Kidney (tissue), 14 donors: Measurements from ENCODE around the gene RHOC. TPM values are rescaled to one million over a fixed set of nuclear protein-coding genes. Genes with fewer than 3 reads are reported as not detected.
"Not testable (repeated sequence)": the region's sequence is repeated elsewhere in the genome, so short reads cannot be mapped to it uniquely, and the experiment has no call there.

Source experiments
- DNase-seq, 5 donors: peaks; one replicate each; pipeline ENCODE4 v3.0.0-alpha.2; 2013 to 2020
- FAIRE-seq: peaks from 2 replicates; lab custom pipeline; 2012; peaks lifted over from hg19 to GRCh38; lab: Jason Lieb, UNC
- H3K27ac ChIP-seq, 2 donors: one replicate each; pipeline ENCODE4 v1.7.0; 2013; ENCODE audit warnings: low read depth in 2 of 2, low read length in 2 of 2, inconsistent platforms in 1 of 2
- H3K27me3 ChIP-seq: one replicate; pipeline ENCODE4 v1.7.1; 2013; ENCODE audit warnings: low read length, inconsistent platforms; ENCODE audit not compliant: control insufficient read depth, insufficient read depth
- H3K36me3 ChIP-seq, 3 donors: one replicate each; pipeline versions ENCODE4 v1.7.0 to v1.7.1; 2013; ENCODE audit warnings: low read length in 3 of 3, control low read depth in 1 of 3, inconsistent platforms in 1 of 3; ENCODE audit not compliant: insufficient read depth in 3 of 3, control insufficient read depth in 2 of 3
- H3K4me1 ChIP-seq, 3 donors: one replicate each; pipeline versions ENCODE4 v1.7.0 to v1.7.1; 2013; ENCODE audit warnings: low read length in 3 of 3, inconsistent platforms in 1 of 3, low read depth in 1 of 3; ENCODE audit not compliant: control insufficient read depth in 2 of 3, insufficient read depth in 2 of 3
- H3K4me3 ChIP-seq, 3 donors: one replicate each; pipeline versions ENCODE4 v1.7.0 to v1.8.1; 2013; ENCODE audit warnings: low read length in 3 of 3, control low read depth in 1 of 3, inconsistent platforms in 1 of 3
- H3K9ac ChIP-seq, 3 donors: one replicate each; pipeline versions ENCODE4 v1.7.0 to v1.7.1; 2013; ENCODE audit warnings: low read length in 3 of 3, control low read depth in 1 of 3, inconsistent platforms in 1 of 3
- H3K9me3 ChIP-seq, 3 donors: one replicate each; pipeline versions ENCODE4 v1.7.0 to v1.7.1; 2013; ENCODE audit warnings: low read length in 3 of 3, control low read depth in 1 of 3, inconsistent platforms in 1 of 3; ENCODE audit not compliant: control insufficient read depth in 2 of 3, insufficient read depth in 1 of 3
- intact Hi-C: fragments of 100-400 bp; cut with DNase I; formaldehyde crosslinking; loops from one replicate; pipeline ENCODE4 v1.11.1; 2022
- polyA plus RNA-seq: library from polyadenylated mRNA; stranded (reverse); fragments of 350-450 nt; fragmentation: Illumina TruSeq; extraction: RNeasy Lipid Tissue Mini Kit (QIAGEN cat#74804); gene quantifications from one replicate; pipeline ENCODE4 v1.2.3, GENCODE V29; 2014; ENCODE audit warnings: low read depth, low replicate concordance; ENCODE audit not compliant: insufficient read depth
- total RNA-seq: library from RNA; stranded (reverse); fragmentation: NEBNext Ultra II Directional; extraction: Animal tissue kit (Norgen Biotek cat#: 25700); gene quantifications from one replicate; pipeline ENCODE4 v1.2.1, GENCODE V29; 2021
- TF ChIP-seq, protein P1 (sequence below): IDR thresholded peaks from 3 replicates; pipeline ENCODE4 v1.5.1; 2012; ENCODE audit warnings: mild to moderate bottlenecking, moderate library complexity, borderline replicate concordance; ENCODE audit not compliant: insufficient read depth; ENCODE audit errors: extremely low read depth
- donor health status: control.
- donor health status: control.
- donor health status: control.
- donor health status: control.
- donor health status: control.
- donor health status: DM: yes; HTN: yes; CAD: no.
- donor health status: Normal renal cell carcinoma (clear cell type).

The RHOC gene
- total and polyA plus RNA-seq, 2 donors from 2014 or later: 270 to 501 TPM

GRCh38 chr1:112737573-112737972, 30.6 kb upstream of the RHOC start:
- no peak overlapping the region for H3K27ac ChIP-seq
- no peaks in the 10 kb centered on the region for H3K9me3 ChIP-seq
- H3K9ac ChIP-seq: no peak overlapping the region
- no peaks in the 10 kb centered on the region for H3K36me3 ChIP-seq
- no peak overlapping the region for H3K4me3 ChIP-seq
- DNase-seq: peak in 1 of 5 donors; percentile 7
- no peaks in the 10 kb centered on the region for H3K4me1 ChIP-seq
- FAIRE-seq: no peak
- intact Hi-C loops: loop anchor here (10.0 kb wide), 1 partner anchor 57 kb away; no protein-coding TSS in a partner anchor
- TF ChIP-seq, protein P1, sequence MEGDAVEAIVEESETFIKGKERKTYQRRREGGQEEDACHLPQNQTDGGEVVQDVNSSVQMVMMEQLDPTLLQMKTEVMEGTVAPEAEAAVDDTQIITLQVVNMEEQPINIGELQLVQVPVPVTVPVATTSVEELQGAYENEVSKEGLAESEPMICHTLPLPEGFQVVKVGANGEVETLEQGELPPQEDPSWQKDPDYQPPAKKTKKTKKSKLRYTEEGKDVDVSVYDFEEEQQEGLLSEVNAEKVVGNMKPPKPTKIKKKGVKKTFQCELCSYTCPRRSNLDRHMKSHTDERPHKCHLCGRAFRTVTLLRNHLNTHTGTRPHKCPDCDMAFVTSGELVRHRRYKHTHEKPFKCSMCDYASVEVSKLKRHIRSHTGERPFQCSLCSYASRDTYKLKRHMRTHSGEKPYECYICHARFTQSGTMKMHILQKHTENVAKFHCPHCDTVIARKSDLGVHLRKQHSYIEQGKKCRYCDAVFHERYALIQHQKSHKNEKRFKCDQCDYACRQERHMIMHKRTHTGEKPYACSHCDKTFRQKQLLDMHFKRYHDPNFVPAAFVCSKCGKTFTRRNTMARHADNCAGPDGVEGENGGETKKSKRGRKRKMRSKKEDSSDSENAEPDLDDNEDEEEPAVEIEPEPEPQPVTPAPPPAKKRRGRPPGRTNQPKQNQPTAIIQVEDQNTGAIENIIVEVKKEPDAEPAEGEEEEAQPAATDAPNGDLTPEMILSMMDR: no peak
- no peaks in the 10 kb centered on the region for H3K27me3 ChIP-seq

- DNase-seq (peak in 1 of 5 donors; percentile 0), FAIRE-seq (no peak)
- Histone ChIP-seq H3K9me3 (no peaks in the 10 kb centered on the region), H3K27me3 (no peaks in the 10 kb centered on the region), H3K27ac (no peak overlapping the region), H3K9ac (no peak overlapping the region), H3K4me1 (no peaks in the 10 kb centered on the region), H3K4me3 (no peak overlapping the region), H3K36me3 (no peaks in the 10 kb centered on the region)
- intact Hi-C loops: loop anchor here (10.0 kb wide), 1 partner anchor 59 kb away; no protein-coding TSS in a partner anchor
- TF ChIP-seq, protein P1: no peak
Observed at GRCh38 chr1:112735752-112736151, 28.8 kb upstream of the RHOC start.

DNA sequence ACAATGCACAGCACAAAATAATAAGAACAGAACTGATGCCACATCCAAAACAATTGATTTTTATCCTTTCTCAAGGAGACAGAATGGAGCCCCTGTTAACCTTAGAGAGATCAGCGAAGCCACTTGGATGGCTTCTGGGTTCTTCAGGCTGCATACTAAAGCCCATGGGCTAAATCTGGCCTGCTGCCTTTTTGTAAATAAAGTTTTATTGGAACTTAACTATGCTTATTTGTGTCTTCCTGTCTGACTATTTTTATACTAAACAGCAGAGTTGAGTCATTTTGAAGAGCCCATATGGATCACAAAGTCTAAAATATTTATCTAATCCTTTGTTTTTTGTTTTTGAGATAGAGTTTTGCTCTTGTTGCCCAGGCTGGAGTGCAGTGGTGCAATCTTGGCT, 24.5 kb upstream of the RHOC start:
- TF ChIP-seq, protein P1: no peak
- no peak overlapping the region for H3K4me3 ChIP-seq
- no peaks in the 10 kb centered on the region for H3K9me3 ChIP-seq
- no peak for FAIRE-seq
- no peaks in the 10 kb centered on the region for H3K4me1 ChIP-seq
- H3K36me3 ChIP-seq: no peaks in the 10 kb centered on the region
- H3K27me3 ChIP-seq: no peaks in the 10 kb centered on the region
- H3K9ac ChIP-seq: no peak overlapping the region
- intact Hi-C loops: loop anchor here (10.0 kb wide), 1 partner anchor 63 kb away; no protein-coding TSS in a partner anchor
- H3K27ac ChIP-seq: no peak overlapping the region
- DNase-seq: no peak

GRCh38 chr1:112729909-112730308, 23.0 kb upstream of the RHOC start:
- Histone ChIP-seq H3K9ac (no peak overlapping the region), H3K4me3 (no peak overlapping the region), H3K4me1 (no peaks in the 10 kb centered on the region), H3K27me3 (no peaks in the 10 kb centered on the region), H3K9me3 (no peaks in the 10 kb centered on the region), H3K36me3 (no peaks in the 10 kb centered on the region), H3K27ac (no peak overlapping the region)
- intact Hi-C loops: loop anchor here (10.0 kb wide), 2 partner anchors 65 to 315 kb away; no protein-coding TSS in a partner anchor
- TF ChIP-seq, protein P1: no peak
- no peak for FAIRE-seq
- DNase-seq: no peak

- H3K27ac ChIP-seq, H3K4me1 ChIP-seq, H3K27me3 ChIP-seq, H3K4me3 ChIP-seq, H3K9me3 ChIP-seq, H3K9ac ChIP-seq, H3K36me3 ChIP-seq, FAIRE-seq, DNase-seq: not testable (repeated sequence)
- intact Hi-C loops: loop anchor here (10.0 kb wide), 1 partner anchor 316 kb away; no protein-coding TSS in a partner anchor
Observed at GRCh38 chr1:112729011-112729410, 22.1 kb upstream of the RHOC start.
